HG02763 (cell line): ENCODE data around the gene LRP1B.

ENCODE experiments used
- ATAC-seq: cut with Tn5 transposase; IDR thresholded peaks from one replicate; pipeline ENCODE4 v1.9.1; 2021; ENCODE audit warnings: mild to moderate bottlenecking, moderate library complexity; ENCODE audit not compliant: unreplicated experiment

The LRP1B gene

DNA sequence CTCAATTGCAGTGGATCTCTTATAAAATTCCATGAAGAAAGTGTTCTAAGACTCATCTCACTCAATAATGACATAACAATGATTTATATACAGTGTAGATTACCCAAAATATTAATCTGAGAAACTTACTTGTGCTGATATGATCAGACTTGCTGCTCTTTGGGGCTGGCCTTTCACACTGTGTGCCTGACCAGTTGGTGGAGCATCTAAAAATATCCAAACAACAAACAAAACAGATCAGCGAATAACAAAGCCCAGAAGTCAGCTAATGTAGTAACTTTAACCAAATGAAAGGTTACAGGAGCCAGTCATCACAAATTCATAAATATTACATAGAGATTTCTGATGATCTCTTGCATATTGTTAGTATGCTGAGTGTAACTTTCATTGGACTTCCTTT lies 1883.9 kb downstream of the LRP1B start:
- ATAC-seq, result no peak

DNA sequence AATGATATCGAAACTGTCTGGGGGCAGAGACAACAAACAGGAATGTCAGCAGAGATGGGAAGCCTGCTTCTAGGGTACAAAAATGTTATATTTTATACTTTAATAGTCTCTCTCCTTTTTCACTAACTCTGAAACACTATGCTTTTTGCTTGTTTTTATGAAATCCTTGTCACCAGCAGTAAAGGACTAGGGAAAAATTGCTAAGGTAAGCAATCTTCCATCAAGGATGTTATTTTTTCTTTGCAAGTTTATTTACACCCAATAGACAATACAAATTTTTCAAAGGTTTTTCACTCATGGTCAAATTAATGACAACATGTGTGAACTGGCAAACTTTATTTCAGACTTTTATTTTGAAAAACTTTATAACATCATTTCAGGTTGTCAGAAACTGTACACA lies 1884.8 kb downstream of the LRP1B start:
- ATAC-seq, result no peak

DNA sequence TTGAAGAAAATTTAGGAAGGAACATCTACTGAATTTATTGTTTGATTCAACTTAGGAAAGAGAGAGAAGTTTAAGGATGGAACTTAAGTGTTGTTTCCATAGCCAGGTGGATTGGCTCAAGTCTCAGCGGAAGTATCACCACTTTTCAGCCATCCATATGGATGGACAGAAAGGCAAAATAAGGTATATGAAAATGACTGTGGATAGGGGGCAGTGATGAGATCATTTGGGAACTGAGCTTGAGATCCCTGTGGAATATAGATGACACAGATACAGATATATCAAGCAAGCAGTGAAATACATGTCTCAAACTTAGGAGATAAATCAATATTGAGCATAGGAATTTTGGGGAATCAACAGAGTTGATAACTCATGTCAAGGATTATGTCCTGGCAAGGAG lies 1887.9 kb downstream of the LRP1B start:
- ATAC-seq, result no peak

DNA sequence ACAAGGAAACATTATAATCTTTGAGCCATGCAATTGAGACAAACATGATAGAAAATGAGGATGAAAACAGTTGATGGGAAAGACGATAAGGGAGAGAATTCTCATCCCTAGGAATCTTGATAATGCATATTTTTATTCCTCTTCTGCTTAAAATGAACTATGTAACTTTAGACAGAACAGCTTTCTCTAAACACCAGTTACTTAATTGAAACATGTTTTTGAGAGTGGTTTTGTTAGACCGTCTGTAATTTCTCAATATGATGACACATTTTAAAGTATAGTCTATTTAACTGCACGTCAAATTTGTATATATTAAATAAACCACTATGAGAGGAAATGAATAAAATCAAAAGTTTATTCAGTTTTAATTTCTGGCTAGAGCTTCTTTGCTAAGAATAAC lies 1896.7 kb downstream of the LRP1B start:
- ATAC-seq, result no peak

DNA sequence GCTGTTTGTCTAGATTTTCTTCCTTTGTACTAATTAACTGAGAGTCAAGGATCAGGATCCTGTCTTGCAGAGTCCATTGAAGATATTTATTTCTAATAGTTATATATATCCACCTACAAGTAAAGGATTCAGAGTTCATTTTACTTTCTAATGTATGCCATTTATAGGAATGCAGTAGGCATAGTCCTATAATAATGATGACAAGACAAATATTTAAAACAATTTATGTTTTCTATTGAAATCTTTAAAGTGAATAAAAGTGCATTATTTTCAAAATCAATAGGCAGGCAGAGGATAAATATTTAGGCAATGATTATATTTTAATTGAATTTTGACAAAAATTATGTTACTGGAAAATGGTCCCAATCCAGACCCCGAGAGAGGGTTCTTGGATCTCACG lies 1919.9 kb downstream of the LRP1B start:
- no peak for ATAC-seq

DNA sequence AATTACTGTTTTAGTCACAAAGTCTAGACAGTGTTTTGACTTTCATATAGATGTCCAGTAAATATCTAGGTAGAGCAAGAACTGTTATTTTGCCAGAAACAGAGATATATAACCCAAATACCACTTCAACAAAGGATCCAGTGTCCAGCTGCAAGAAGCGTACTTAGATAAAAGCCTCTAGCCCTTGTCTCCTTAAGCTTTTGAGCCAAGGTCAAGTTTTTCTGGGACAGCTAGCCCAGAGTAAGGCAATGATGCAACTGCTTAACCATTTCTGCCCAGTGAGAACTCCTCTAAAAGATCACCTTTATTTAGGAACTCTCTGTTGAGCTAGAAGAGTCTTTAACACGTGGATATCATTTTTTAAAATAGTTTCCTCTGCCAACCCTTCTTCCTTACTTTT lies 1925.7 kb downstream of the LRP1B start:
- ATAC-seq, result no peak

DNA sequence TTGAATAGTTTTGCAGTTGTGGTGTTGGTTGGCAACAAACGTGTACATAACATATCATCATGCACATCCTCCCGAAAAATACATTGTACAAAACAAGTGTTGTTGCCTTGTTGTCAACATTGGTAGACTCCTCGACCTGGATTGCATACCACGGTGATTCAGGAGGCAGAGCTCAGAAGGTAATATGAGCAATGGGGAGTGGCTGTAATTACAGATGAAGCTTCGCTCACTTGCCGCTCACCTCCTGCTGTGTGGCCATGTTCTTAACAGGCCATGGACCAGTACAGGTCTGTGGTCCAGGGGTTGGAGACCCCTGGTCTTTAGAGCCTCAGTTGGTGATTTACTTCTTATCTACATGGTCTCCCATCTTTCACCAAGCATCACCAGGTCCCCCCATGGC lies 1927.5 kb downstream of the LRP1B start:
- ATAC-seq, result no peak

DNA sequence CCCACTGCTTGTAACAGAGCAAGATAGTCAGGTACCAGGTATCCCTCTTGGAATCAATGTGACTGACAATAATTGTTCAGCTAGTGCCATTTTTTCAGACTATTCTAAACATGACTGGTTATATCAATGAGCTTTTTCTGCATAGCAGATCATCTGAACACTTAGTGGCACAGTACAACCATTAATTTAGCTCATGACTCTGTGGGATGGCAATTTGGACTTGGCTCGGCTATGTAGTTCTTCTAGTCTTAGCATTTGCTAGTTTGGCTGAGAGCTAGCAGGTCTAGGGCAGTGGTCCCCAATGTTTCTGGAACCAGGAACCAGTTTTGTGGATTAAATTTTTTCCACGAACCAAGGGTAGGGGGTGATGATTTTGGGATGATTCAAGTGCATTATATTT lies 1929.2 kb downstream of the LRP1B start:
- no peak for ATAC-seq

DNA sequence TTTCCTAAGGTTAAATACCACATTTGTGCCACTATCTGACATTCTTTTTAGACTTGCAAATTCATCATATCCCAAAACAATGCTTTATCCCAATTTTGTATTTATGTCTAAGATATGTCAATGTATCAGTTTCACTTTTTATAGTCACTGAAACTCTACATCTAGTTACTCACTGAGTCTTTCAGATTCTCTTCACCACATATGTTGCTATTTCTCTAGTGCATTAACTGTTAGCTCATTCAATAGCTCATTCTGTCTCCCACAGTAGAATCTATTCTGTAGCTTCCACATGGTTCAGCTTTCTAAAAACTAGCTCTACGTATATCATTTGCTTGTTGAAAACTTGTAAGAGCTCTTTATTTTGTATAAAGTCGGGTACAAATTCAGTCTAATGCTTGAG lies 1930.1 kb downstream of the LRP1B start:
- no peak for ATAC-seq

DNA sequence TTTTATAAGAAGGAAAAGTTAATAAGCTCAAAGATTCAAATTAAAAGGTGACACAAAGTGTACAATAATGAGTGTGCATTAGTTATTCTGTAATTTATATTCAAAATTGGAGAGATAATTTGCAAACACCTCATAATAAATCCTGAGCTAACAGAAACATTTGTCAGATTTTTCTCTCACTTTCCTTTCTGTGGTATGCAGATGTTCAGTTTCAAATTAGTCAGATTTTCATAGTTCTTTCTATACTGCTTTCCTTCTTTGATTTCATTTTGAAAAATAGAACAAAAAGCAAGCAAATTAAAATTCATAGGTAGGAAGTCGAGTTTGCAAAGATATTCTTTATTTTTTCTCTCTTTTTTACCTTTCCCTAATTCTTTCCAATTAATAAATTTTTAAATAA lies 1930.5 kb downstream of the LRP1B start:
- ATAC-seq, result no peak

DNA sequence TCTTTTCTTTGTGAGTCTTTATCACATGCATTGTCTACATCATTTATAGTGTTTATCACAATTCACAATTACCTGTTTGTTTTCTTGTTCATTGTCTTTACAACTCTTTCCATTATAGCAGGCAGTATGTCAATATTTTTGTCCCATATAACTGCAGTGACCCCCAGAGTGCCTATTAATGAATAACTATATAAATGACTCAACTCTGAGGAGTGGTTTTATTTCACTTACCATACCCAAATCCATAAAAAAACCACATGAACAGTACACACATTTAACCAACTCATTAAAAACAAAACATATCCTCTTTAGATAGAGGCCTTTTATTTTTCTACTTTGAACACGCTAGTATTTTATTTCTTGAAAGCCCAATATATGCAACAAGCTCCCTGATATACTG lies 1931.5 kb downstream of the LRP1B start:
- no peak for ATAC-seq

DNA sequence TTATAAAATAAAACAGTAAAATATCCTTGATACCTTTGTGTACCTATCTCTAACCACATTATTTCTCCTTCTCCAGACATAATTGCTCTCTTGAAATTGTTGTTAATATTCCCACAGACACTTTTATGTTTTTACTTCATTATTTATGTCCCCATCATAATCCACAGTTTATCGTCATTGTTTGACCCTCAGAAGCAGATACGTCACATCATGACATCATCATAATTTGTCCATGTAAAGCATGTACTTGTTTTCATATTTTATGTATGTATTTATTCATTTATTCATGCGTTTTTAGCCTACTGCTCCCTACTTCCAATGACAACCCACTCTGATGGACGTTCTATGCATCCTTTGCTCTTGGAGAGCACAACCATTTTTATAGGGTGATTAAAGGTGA lies 1943.7 kb downstream of the LRP1B start:
- no peak for ATAC-seq

DNA sequence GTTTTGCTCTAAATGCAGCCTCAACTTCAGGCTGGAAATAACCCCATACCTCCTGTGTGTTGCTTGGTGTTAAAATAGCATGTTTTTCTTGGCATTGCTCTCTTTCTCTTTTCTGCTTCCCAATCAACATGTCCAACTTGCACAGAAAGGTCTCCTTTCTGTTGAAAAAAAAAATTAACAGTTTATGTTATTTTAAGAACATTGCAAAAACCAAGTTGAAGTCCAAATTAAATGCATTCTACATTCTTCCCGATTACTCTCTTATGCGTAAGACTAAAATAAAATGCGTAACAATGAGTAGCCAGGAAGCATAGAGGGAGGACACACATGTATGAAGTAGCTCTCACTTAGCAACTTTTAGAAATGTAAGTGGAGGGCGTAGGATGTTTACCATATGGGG lies 1944.5 kb downstream of the LRP1B start:
- no peak for ATAC-seq

DNA sequence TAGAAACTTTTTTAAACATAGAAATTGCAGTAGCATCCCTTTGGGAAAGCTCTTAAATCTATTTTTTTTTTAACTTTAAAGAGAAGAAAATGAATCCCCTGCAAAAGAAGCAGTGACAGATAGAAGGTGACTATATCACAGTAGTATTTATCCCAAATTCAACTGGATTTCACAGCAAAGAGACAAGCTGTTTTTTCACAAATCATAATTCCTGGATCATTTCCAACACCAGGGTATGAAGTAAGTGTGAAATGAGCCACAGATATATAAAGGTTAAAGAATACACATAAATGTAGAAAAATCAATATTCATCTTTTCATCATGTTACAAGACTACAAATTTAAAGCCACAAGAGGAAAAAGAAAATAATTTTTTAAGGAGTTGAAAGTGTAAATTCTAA lies 1945.7 kb downstream of the LRP1B start:
- ATAC-seq, result no peak

DNA sequence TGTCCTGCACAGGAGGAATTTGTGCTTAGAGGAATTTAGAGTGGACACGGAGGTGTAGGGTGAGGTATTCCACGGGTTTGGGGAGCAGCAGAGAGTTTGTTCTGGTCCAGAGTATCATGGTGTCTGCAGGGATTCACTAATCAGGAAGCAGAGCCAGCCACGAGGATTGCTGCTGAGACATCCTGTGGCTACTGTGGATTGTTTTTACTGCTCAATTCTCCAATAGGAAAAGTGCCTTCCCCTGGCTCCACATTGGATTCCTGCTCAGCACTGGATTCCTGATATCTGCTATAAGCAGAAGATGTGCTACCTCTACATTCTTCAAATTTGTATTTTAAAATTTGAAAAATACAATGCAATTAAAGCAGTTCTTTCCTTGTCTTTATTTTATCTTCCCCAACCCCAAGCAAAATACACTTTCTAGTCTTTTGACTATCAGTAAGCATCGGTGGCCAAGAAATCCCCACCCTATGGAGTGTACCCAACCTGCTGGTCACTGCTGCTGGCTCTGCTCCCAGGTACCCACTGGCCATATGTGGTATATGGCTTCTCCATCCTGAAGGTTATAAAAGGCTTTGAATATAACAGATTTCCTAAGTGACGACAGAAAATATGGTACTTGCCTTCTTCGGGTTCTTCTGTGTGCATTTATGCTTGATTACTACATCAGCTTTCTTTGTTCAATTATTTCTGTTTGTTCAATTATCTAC lies 1947.6 kb downstream of the LRP1B start:
- ATAC-seq, result no peak
